GM13977 (cell line): ENCODE results near the gene SPPL3.

Experiments used
- DNase-seq: peaks from one replicate; pipeline ENCODE4 v3.0.0; 2012; ENCODE audit warnings: low spot score
- in situ Hi-C: fragments of 300-500 bp; cut with MboI; formaldehyde crosslinking; loops from one replicate; pipeline ENCODE4 v1.12.0; 2022; ENCODE audit warnings: low sequenced_read_pairs, low pct_unique_long_range_greater_than_20kb, mixed read lengths, inconsistent platforms; ENCODE audit not compliant: unreplicated experiment
- TF ChIP-seq, protein P1 (sequence below): IDR thresholded peaks from 2 replicates; pipeline ENCODE4 v1.5.1; 2012; ENCODE audit warnings: mild to moderate bottlenecking, control low read depth; ENCODE audit not compliant: insufficient read depth; ENCODE audit errors: extremely low read depth, missing control alignments

The SPPL3 gene

GRCh38 chr12:120720987-120721801 lies 183.0 kb downstream of the SPPL3 start:
- in situ Hi-C loops: no loop called here
- no peak for DNase-seq

GRCh38 chr12:120720234-120720986 lies 183.7 kb downstream of the SPPL3 start:
- in situ Hi-C loops: no loop called here
- DNase-seq: no peak
- TF ChIP-seq, protein P1, sequence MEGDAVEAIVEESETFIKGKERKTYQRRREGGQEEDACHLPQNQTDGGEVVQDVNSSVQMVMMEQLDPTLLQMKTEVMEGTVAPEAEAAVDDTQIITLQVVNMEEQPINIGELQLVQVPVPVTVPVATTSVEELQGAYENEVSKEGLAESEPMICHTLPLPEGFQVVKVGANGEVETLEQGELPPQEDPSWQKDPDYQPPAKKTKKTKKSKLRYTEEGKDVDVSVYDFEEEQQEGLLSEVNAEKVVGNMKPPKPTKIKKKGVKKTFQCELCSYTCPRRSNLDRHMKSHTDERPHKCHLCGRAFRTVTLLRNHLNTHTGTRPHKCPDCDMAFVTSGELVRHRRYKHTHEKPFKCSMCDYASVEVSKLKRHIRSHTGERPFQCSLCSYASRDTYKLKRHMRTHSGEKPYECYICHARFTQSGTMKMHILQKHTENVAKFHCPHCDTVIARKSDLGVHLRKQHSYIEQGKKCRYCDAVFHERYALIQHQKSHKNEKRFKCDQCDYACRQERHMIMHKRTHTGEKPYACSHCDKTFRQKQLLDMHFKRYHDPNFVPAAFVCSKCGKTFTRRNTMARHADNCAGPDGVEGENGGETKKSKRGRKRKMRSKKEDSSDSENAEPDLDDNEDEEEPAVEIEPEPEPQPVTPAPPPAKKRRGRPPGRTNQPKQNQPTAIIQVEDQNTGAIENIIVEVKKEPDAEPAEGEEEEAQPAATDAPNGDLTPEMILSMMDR: no peak

More at GRCh38 chr12:120720987-120721801, 183.0 kb downstream of the SPPL3 start:
- TF ChIP-seq, protein P1: no peak

DNA sequence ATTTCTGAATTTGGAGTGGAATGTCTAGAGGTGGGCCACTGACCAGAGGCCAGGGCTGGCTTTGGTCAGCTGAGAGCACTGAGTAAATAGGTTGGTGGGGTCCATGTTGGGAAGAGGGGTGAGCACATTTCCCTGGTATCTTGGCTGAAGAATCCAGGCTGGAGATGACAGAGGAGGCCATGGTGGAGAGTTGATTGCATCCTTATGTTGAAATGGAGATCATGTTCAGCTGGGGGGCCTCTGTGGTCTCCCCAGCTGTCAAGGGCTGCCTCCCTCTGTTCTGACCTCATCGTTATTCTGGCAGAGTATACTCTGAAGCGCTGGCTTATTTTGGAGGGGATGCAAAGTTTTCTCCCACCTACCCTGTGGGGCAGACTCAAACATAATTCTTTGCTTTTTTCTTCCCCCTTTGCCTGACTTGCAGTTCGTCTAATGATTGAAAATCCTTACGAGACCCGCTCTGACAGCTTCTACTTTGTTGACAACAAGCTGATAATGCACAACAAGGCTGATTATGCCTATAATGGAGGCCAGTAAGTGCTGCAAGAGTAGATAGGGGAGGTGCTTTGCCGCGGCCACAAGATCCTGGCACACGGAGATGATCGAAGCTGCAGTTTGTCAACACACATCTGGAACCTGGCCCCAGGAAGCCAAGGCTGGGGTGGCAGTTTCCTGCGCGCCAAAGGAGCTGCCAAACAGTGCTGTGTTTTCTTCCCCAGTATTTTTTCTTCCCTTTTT lies 184.5 kb downstream of the SPPL3 start:
- TF ChIP-seq, protein P1: no peak
- DNase-seq: no peak
- in situ Hi-C loops: loop anchor here (10.0 kb wide), 2 partner anchors 75 to 135 kb away; partner anchors contain the start of genes CABP1 and POP5

- DNase-seq: no peak
- in situ Hi-C loops: loop anchor here (10.0 kb wide), 2 partner anchors 74 to 134 kb away; partner anchors contain the start of genes CABP1 and POP5
- TF ChIP-seq, protein P1: no peak
These were observed 185.1 kb downstream of the SPPL3 start for GRCh38 chr12:120719072-120719471.

- TF ChIP-seq, protein P1: no peak
- DNase-seq: no peak
- in situ Hi-C loops: loop anchor here (10.0 kb wide), 2 partner anchors 73 to 133 kb away; partner anchors contain the start of genes CABP1 and POP5
These were observed 186.1 kb downstream of the SPPL3 start for GRCh38 chr12:120718055-120718454.
